BE2C (cell line): ENCODE measurements around the gene PLB1.

ENCODE experiments used
- DNase-seq: peaks from one replicate; pipeline ENCODE4 v3.0.0-alpha.2; 2020
- H3K27me3 ChIP-seq: fragments of 250-450 bp; sonication (Bioruptor Pico); 2 replicates; pipeline ENCODE4 v1.5.1; 2020; ENCODE audit warnings: mild to moderate bottlenecking
- H3K36me3 ChIP-seq: fragments of 250-450 bp; sonication (Bioruptor Pico); 2 replicates; pipeline ENCODE4 v1.5.1; 2020; ENCODE audit warnings: mild to moderate bottlenecking
- H3K4me1 ChIP-seq: fragments of 250-450 bp; sonication (Bioruptor Pico); 2 replicates; pipeline ENCODE4 v1.5.1; 2020
- H3K4me3 ChIP-seq: 2 replicates; pipeline ENCODE4 v1.5.1; 2011; ENCODE audit warnings: low read depth, low read length
- H3K9me3 ChIP-seq: fragments of 250-450 bp; sonication (Bioruptor Pico); 2 replicates; pipeline ENCODE4 v1.5.1; 2020
- TF ChIP-seq, protein P1 (sequence below): IDR thresholded peaks from 2 replicates; pipeline ENCODE4 v1.5.1; 2012; ENCODE audit warnings: mild to moderate bottlenecking, low read depth, low read length

Gene PLB1

DNA sequence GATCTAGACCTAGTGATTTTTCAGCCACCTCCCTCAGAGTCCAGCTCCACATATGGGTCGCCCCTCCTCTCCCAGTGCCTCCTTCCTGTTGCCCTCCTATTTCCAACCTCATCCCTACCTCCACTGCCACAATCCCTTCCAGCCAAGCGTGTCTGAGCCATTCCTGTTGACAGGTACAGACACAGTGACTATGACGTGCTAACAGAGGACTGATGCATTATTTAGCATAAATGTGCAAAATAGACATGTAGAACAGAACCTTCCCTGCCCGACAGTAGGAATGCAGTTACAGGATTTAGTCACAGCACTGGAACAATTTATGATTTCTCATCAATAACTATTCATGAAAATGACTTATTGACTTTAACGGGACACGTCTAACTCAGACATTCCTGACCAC lies 171.4 kb downstream of the PLB1 start:
- Histone ChIP-seq H3K9me3 (no peaks in the 10 kb centered on the region), H3K4me3 (no peak overlapping the region), H3K27me3 (no peaks in the 10 kb centered on the region), H3K36me3 (no peaks in the 10 kb centered on the region), H3K4me1 (peaks cover 18% of the 10 kb centered on the region)
- TF ChIP-seq, protein P1, sequence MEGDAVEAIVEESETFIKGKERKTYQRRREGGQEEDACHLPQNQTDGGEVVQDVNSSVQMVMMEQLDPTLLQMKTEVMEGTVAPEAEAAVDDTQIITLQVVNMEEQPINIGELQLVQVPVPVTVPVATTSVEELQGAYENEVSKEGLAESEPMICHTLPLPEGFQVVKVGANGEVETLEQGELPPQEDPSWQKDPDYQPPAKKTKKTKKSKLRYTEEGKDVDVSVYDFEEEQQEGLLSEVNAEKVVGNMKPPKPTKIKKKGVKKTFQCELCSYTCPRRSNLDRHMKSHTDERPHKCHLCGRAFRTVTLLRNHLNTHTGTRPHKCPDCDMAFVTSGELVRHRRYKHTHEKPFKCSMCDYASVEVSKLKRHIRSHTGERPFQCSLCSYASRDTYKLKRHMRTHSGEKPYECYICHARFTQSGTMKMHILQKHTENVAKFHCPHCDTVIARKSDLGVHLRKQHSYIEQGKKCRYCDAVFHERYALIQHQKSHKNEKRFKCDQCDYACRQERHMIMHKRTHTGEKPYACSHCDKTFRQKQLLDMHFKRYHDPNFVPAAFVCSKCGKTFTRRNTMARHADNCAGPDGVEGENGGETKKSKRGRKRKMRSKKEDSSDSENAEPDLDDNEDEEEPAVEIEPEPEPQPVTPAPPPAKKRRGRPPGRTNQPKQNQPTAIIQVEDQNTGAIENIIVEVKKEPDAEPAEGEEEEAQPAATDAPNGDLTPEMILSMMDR, result no peak
- no peak for DNase-seq

GRCh38 chr2:28668106-28668814 lies 172.4 kb downstream of the PLB1 start:
- TF ChIP-seq, protein P1, result no peak
- Histone ChIP-seq H3K4me1 (peaks cover 16% of the 10 kb centered on the region), H3K27me3 (no peaks in the 10 kb centered on the region), H3K36me3 (no peaks in the 10 kb centered on the region), H3K9me3 (no peaks in the 10 kb centered on the region), H3K4me3 (no peak overlapping the region)
- no peak for DNase-seq

GRCh38 chr2:28668880-28669279 lies 173.0 kb downstream of the PLB1 start:
- DNase-seq, result no peak
- TF ChIP-seq, protein P1, result no peak
- Histone ChIP-seq H3K27me3 (no peaks in the 10 kb centered on the region), H3K4me3 (no peak overlapping the region), H3K4me1 (peaks cover 10% of the 10 kb centered on the region), H3K9me3 (no peaks in the 10 kb centered on the region), H3K36me3 (no peaks in the 10 kb centered on the region)

- DNase-seq, result no peak
- TF ChIP-seq, protein P1, result no peak
- Histone ChIP-seq H3K36me3 (no peaks in the 10 kb centered on the region), H3K4me1 (no peaks in the 10 kb centered on the region), H3K4me3 (no peak overlapping the region), H3K27me3 (no peaks in the 10 kb centered on the region), H3K9me3 (no peaks in the 10 kb centered on the region)
Observed at GRCh38 chr2:28670856-28671255, 175.0 kb downstream of the PLB1 start.

DNA sequence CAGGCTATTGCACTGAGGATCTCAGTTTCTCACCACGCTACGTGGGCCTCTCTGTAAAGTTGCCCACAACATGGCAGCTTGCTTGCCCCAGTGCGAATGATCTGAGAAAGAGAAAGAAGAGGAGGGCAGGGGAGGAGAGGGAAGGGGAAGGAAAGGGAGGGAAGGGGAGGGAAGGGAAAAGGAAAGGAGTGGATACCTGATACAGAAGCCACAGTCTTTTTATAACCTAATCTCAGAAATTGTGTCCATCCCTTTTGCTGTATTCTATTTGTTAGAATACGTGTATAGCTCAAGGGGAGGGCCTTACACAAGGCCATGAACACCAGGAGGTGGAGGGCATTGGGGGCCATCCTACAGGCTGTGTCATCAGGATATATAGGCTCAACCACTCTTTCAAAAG lies 177.5 kb downstream of the PLB1 start:
- Histone ChIP-seq H3K9me3 (no peaks in the 10 kb centered on the region), H3K36me3 (no peaks in the 10 kb centered on the region), H3K27me3 (no peaks in the 10 kb centered on the region), H3K4me1 (no peaks in the 10 kb centered on the region; the same call in 1 of the 2 replicates), H3K4me3 (no peak overlapping the region)
- TF ChIP-seq, protein P1, result no peak
- DNase-seq, result no peak

GRCh38 chr2:28674062-28674712 lies 178.3 kb downstream of the PLB1 start:
- H3K4me1 ChIP-seq, result no peaks in the 10 kb centered on the region; the same call in 1 of the 2 replicates
- no peak for DNase-seq
- H3K9me3 ChIP-seq, result no peaks in the 10 kb centered on the region
- H3K36me3 ChIP-seq, result no peaks in the 10 kb centered on the region
- no peak overlapping the region for H3K4me3 ChIP-seq
- H3K27me3 ChIP-seq, result no peaks in the 10 kb centered on the region
- TF ChIP-seq, protein P1, result no peak
